CD4-positive, alpha-beta T cell (primary cell): ENCODE measurements around the gene RNF44. TPM values are rescaled to one million over a fixed set of nuclear protein-coding genes. Genes with fewer than 3 reads are reported as not detected.

Experiments used
- ATAC-seq: fragments of 200-7000 bp; cut with Tn5 transposase; one replicate; pipeline ENCODE4 v1.10.0; 2022; ENCODE audit warnings: mild to moderate bottlenecking; ENCODE audit not compliant: poor library complexity
- CTCF ChIA-PET: fragments of 350-600 bp; sonication (Branson Sonifier 250); formaldehyde crosslinking; loops from one replicate; lab custom pipeline; 2021; ENCODE audit warnings: antibody characterized with exemption, inconsistent platforms; lab: Charles Lee
- POLR2A ChIA-PET: fragments of 350-600 bp; sonication (Branson Sonifier 250); formaldehyde crosslinking; loops from one replicate; lab custom pipeline; 2021; ENCODE audit warnings: antibody characterized with exemption, inconsistent platforms; lab: Charles Lee
- DNase-seq, 14 experiments: peaks; one replicate each; pipeline ENCODE4 v3.0.0-alpha.2; 2013 to 2020; ENCODE audit warnings: mixed read lengths in 2 of 14
- H3K27ac ChIP-seq, 2 donors: one replicate each; pipeline versions ENCODE4 v1.5.1 to v1.7.0; 2013; ENCODE audit warnings: low read length in 2 of 2, low read depth in 1 of 2, mild to moderate bottlenecking in 1 of 2
- H3K27me3 ChIP-seq, 2 experiments: 1 replicate in 1 of 2; 2 replicates in 1 of 2; pipeline versions ENCODE4 v1.6.1 to v1.7.0; 2013; ENCODE audit warnings: low read length in 2 of 2, control low read depth in 1 of 2, mild to moderate bottlenecking in 1 of 2, moderate library complexity in 1 of 2; ENCODE audit not compliant: insufficient read depth in 2 of 2, control insufficient read depth in 1 of 2
- H3K36me3 ChIP-seq: one replicate; pipeline ENCODE4 v1.6.1; 2013; ENCODE audit warnings: low read length, control low read depth; ENCODE audit not compliant: insufficient read depth
- H3K4me1 ChIP-seq: one replicate; pipeline ENCODE4 v1.6.1; 2013; ENCODE audit warnings: low read length, control low read depth; ENCODE audit not compliant: insufficient read depth
- H3K4me3 ChIP-seq: one replicate; pipeline ENCODE4 v1.5.1; 2013; ENCODE audit warnings: mild to moderate bottlenecking, low read length, moderate library complexity
- H3K9me3 ChIP-seq, 2 experiments: 1 replicate in 1 of 2; 2 replicates in 1 of 2; pipeline versions ENCODE4 v1.6.1 to v1.7.0; 2013; ENCODE audit warnings: low read length in 2 of 2, mild to moderate bottlenecking in 2 of 2, control low read depth in 1 of 2, moderate library complexity in 1 of 2; ENCODE audit not compliant: control insufficient read depth in 1 of 2, insufficient read depth in 1 of 2
- H3K27ac Mint-ChIP-seq: one replicate; pipeline ENCODE4 v1.8.0; 2020; ENCODE audit warnings: mixed read lengths
- H3K27me3 Mint-ChIP-seq: one replicate; pipeline ENCODE4 v1.8.0; 2021; ENCODE audit warnings: mixed read lengths
- H3K36me3 Mint-ChIP-seq: one replicate; pipeline ENCODE4 v1.8.0; 2021; ENCODE audit warnings: low read depth, mixed read lengths
- H3K4me1 Mint-ChIP-seq: one replicate; pipeline ENCODE4 v1.8.0; 2021; ENCODE audit warnings: low read depth, mixed read lengths
- H3K4me3 Mint-ChIP-seq: one replicate; pipeline ENCODE4 v1.8.0; 2020; ENCODE audit warnings: mild to moderate bottlenecking, mixed read lengths
- H3K9me3 Mint-ChIP-seq: one replicate; pipeline ENCODE4 v1.8.0; 2020; ENCODE audit warnings: mixed read lengths
- intact Hi-C, 2 experiments: fragments of 100-400 bp; cut with DNase I in 1 of 2; cut with micrococcal nuclease in 1 of 2; formaldehyde crosslinking; loops; one replicate each; pipeline versions ENCODE4 v1.15.1 to v1.9.0; 2023 to 2025; cut with DNase I, micrococcal nuclease
- total RNA-seq, 174 experiments: library from RNA in 2 of 174; stranded (reverse) in 2 of 174; gene quantifications; one replicate each; pipeline ENCODE4 v1.2.3 and lab custom pipeline; 2021 to 2026
- TF ChIP-seq, protein P1 (sequence below): fragments of 200-600 bp; IDR thresholded peaks from one replicate; pipeline ENCODE4 v1.8.0; 2022; ENCODE audit warnings: antibody characterized with exemption, mild to moderate bottlenecking

Gene RNF44
- total RNA-seq, 2 experiments from 2014 or later: 208 to 217 TPM

DNA sequence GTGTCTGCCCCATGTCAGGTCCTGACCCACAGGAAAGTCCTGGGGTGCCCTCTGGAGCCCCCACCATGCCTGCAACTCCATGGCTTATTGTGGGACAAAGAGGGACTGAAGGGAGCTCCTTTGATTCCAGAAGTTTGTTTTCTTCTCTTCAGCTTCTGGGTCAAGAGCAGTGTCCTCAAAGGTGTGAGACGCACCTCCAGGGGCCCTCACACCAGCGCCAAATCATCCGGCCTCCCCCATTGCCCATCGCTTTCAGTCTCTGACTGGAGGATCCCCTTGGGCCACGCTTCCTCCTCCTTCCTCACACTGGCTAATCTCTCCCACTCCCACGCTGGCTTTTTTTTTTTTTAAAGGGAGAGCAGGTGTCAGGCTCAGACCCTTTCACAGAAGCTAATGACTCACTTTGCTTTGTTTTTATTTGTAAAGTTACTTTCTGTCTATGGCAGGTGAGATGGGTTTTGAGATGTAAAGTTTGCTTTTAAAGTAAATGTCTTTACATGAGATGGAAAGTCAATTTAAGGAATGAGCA lies 28.6 kb upstream of the RNF44 start:
- DNase-seq (no peak), ATAC-seq (no peak)
- no peak overlapping the region for H3K27ac Mint-ChIP-seq
- H3K4me3 ChIP-seq: no peak overlapping the region
- H3K4me3 Mint-ChIP-seq: no peak overlapping the region
- TF ChIP-seq, protein P1, sequence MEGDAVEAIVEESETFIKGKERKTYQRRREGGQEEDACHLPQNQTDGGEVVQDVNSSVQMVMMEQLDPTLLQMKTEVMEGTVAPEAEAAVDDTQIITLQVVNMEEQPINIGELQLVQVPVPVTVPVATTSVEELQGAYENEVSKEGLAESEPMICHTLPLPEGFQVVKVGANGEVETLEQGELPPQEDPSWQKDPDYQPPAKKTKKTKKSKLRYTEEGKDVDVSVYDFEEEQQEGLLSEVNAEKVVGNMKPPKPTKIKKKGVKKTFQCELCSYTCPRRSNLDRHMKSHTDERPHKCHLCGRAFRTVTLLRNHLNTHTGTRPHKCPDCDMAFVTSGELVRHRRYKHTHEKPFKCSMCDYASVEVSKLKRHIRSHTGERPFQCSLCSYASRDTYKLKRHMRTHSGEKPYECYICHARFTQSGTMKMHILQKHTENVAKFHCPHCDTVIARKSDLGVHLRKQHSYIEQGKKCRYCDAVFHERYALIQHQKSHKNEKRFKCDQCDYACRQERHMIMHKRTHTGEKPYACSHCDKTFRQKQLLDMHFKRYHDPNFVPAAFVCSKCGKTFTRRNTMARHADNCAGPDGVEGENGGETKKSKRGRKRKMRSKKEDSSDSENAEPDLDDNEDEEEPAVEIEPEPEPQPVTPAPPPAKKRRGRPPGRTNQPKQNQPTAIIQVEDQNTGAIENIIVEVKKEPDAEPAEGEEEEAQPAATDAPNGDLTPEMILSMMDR: no peak
- H3K4me1 ChIP-seq: peaks cover 2% of the 10 kb centered on the region
- peaks cover under 1% of the 10 kb centered on the region for H3K4me1 Mint-ChIP-seq
- H3K9me3 ChIP-seq: peaks cover 0 to 5% of the 10 kb centered on the region in 2 experiments
- H3K9me3 Mint-ChIP-seq: no peaks in the 10 kb centered on the region
- H3K27me3 Mint-ChIP-seq: peaks cover 4% of the 10 kb centered on the region
- H3K27me3 ChIP-seq: no peaks in the 10 kb centered on the region
- no peaks in the 10 kb centered on the region for H3K36me3 ChIP-seq
- ChIA-PET POLR2A (no interaction called here), CTCF (no interaction called here)
- intact Hi-C loops: no loop called here
- no peaks in the 10 kb centered on the region for H3K36me3 Mint-ChIP-seq
- H3K27ac ChIP-seq: no peak overlapping the region

DNA sequence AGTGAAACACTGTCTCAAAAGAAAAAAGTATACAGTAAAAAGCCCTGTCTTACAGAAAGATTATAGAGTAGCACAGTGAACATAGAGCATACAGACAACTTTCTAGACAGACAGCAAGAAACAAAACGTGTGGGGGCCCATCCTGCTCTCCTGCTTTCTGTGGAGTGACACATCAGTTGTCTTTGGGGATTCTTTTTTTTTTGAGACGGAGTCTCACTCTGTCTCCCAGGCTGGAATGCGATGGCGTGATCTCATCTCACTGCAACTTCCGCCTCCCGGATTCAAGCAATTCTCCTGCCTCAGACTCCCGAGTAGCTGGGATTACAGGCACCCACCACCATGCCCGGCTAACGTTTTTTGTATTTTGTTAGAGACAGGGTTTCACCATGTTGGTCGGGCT lies 26.8 kb upstream of the RNF44 start:
- Mint-ChIP-seq H3K4me1 (peaks cover 17% of the 10 kb centered on the region), H3K27ac (no peak overlapping the region), H3K4me3 (no peak overlapping the region), H3K36me3 (no peaks in the 10 kb centered on the region), H3K27me3 (no peaks in the 10 kb centered on the region), H3K9me3 (no peaks in the 10 kb centered on the region)
- ATAC-seq: no peak
- POLR2A ChIA-PET: no interaction called here
- Histone ChIP-seq H3K4me1 (peaks cover 12% of the 10 kb centered on the region), H3K4me3 (no peak overlapping the region), H3K36me3 (no peaks in the 10 kb centered on the region), H3K27ac (no peak overlapping the region), H3K27me3 (no peaks in the 10 kb centered on the region), H3K9me3 (peaks cover 0 to 5% of the 10 kb centered on the region in 2 experiments)
- CTCF ChIA-PET: no interaction called here
- intact Hi-C loops: no loop called here
- DNase-seq: no peak
- TF ChIP-seq, protein P1: no peak

DNA sequence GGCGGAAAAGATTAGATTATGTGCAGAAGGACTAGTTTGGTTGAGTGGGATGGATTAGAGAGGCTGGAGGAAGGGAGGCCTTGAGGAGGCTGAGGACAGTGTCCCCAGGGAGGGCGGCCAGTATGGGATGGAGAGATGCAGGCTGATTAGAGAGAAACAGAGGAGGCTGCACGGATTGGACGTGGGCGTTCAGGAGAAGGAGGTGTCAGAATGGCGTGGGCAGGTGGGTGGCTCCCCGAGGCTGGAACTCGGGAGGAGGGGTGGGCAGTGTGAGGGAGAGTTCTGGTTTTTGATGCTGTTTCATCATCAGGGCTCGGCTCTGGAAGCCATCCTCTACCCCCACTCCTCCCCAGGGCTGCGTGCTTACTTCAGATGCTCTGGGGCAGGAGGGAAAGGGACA lies 25.0 kb upstream of the RNF44 start:
- ATAC-seq (no peak), DNase-seq (no peak)
- TF ChIP-seq, protein P1: no peak
- H3K27me3 Mint-ChIP-seq: no peaks in the 10 kb centered on the region
- CTCF ChIA-PET: no interaction called here
- no peaks in the 10 kb centered on the region for H3K9me3 Mint-ChIP-seq
- intact Hi-C loops: no loop called here
- peaks cover 21% of the 10 kb centered on the region for H3K4me1 Mint-ChIP-seq
- Histone ChIP-seq H3K27me3 (no peaks in the 10 kb centered on the region), H3K9me3 (peaks cover 0 to 5% of the 10 kb centered on the region in 2 experiments), H3K4me1 (peaks cover 15% of the 10 kb centered on the region), H3K36me3 (no peaks in the 10 kb centered on the region), H3K27ac (no peak overlapping the region), H3K4me3 (no peak overlapping the region)
- H3K4me3 Mint-ChIP-seq: no peak overlapping the region
- no peaks in the 10 kb centered on the region for H3K36me3 Mint-ChIP-seq
- H3K27ac Mint-ChIP-seq: no peak overlapping the region
- POLR2A ChIA-PET: interaction anchor here (1.2 kb wide), 1 partner anchor 115 kb away, joined by 4 read pairs; no protein-coding TSS in a partner anchor
